ENCODE results near the gene SOWAHC. TPM values are rescaled to one million over a fixed set of nuclear protein-coding genes. Genes with fewer than 3 reads are reported as not detected.

Gene SOWAHC
- total and polyA plus RNA-seq, 2 donors (not counting 3 experiments of a cell fraction or from before 2014, with no cell fraction given), result 1.0 to 4.1 TPM

DNA sequence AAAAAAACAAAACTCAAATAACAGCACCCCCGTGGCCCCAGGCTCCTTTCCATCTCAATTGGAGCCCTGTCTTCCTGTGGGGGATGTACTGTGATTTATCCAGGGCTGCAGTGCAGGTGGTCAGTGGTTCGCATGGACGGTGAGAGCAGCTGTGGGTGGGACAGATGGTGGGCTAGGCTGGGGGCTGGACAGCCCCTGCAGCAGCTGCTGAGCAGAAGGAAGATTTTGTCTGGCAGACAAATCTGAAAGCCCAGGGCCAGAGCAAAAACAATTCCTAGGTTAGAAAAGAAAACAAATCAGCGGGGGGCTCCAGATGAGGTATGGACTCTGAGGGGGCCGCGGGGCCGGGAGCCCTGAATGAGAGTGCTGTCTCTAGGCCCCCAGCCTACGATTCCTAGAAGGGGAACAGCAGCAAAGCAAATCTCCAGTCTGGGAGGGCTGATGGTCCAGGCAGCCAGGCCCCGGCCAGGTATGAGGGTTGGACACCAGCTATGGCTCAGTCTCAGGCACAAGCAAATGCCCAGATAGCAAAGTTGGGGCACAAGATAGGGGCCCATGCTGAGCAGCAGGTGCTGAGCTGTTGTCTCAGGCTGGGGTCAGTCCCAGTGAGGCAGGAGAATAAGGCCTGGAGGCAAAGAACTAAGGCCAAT lies 45.4 kb downstream of the SOWAHC start:
- ChIA-PET CTCF (interaction anchor here (0.6 to 1.4 kb wide), 2 partner anchors 45 to 114 kb away, joined by 4 read pairs; partner anchors contain the start of gene SOWAHC), POLR2A (no interaction called here)
- Histone ChIP-seq H3K36me3 (ENCODE audit: control insufficient read depth in 2 of 2, extremely low read depth in 1 of 2, insufficient read depth in 2 of 2, low read length in 2 of 2) (no peaks in the 10 kb centered on the region), H3K4me3 (replicated peaks in 1 of 3; ENCODE audit: insufficient read depth in 1 of 3, low read depth in 1 of 3, low read length in 3 of 3) (no peak overlapping the region), H4K20me1 (replicated peaks; ENCODE audit: control insufficient read depth, extremely low read depth, insufficient read depth, low read length) (no peaks in the 10 kb centered on the region), H2AFZ (ENCODE audit: low read depth, low read length) (no peak overlapping the region), H3K4me1 (ENCODE audit: control insufficient read depth, extremely low read depth, insufficient read depth, low read length) (no peaks in the 10 kb centered on the region), H3K4me2 (ENCODE audit: insufficient read depth, low read length) (no peak overlapping the region), H3K9ac (replicated peaks; ENCODE audit: extremely low read depth, insufficient read depth, low read length) (no peak overlapping the region), H3K79me2 (ENCODE audit: control insufficient read depth, insufficient read depth, low read length) (no peaks in the 10 kb centered on the region), H3K9me3 (replicated peaks; ENCODE audit: control insufficient read depth, insufficient read depth, low read length) (no peaks in the 10 kb centered on the region), H3K9me1 (replicated peaks; ENCODE audit: control insufficient read depth, extremely low read depth, insufficient read depth, low read length) (no peaks in the 10 kb centered on the region), H3K27me3 (ENCODE audit: control insufficient read depth in 2 of 2, insufficient read depth in 2 of 2, low read length in 2 of 2) (peaks cover 6 to 19% of the 10 kb centered on the region in 2 experiments), H3K27ac (ENCODE audit: insufficient read depth, low read depth, low read length) (no peak overlapping the region)
- intact Hi-C loops (cut with micrococcal nuclease) (no loop called here), dilution Hi-C loops (cut with MboI; ENCODE audit: extremely low pct_ligation_motif_present, low sequenced_read_pairs) (no loop called here)
- BruUV-seq (replicated peaks), result no TSS peak
- DNase-seq (ENCODE audit: low read depth, low spot score), result no peak
- FAIRE-seq, result no peak
- TF ChIP-seq CTCF (IDR thresholded peaks at IDR 0.05; ENCODE audit: extremely low read depth in 1 of 2, insufficient read depth in 1 of 2, low read depth in 1 of 2, low read length in 2 of 2), result no peak
- no peak for TF ChIP-seq MYC (IDR thresholded peaks at IDR 0.05; ENCODE audit: low read depth, low read length)
- no peak for TF ChIP-seq JUN (IDR thresholded peaks at IDR 0.05; ENCODE audit: borderline replicate concordance, insufficient read depth, insufficient read length, low read depth)
- no peak for TF ChIP-seq EZH2 (IDR thresholded peaks at IDR 0.05; ENCODE audit: borderline replicate concordance, low read depth, low read length, severe bottlenecking)
- TF ChIP-seq POLR2AphosphoS5 (IDR thresholded peaks at IDR 0.05; ENCODE audit: insufficient read depth, low read depth, low read length), result no peak

Measured in endothelial cell of umbilical vein (primary cell).